GM11168 (cell line): ENCODE measurements around the gene MUC4.

ENCODE experiments used
- in situ Hi-C: fragments of 300-500 bp; cut with MboI; formaldehyde crosslinking; loops from one replicate; pipeline ENCODE4 v1.12.0; 2022; ENCODE audit warnings: low sequenced_read_pairs; ENCODE audit not compliant: unreplicated experiment

Gene MUC4

GRCh38 chr3:195722139-195722995 is 89.4 kb downstream of the MUC4 start:
- in situ Hi-C loops = loop anchor here (5.0 to 25.0 kb wide), 2 partner anchors 105 to 490 kb away; partner anchors contain the start of genes SLC51A and ZDHHC19

- in situ Hi-C loops = loop anchor here (5.0 to 25.0 kb wide), 2 partner anchors 104 to 491 kb away; partner anchors contain the start of genes SLC51A and ZDHHC19
These were observed 90.8 kb downstream of the MUC4 start, which contains the start of gene MUC20 for GRCh38 chr3:195720831-195721506. Gene MUC20 (plus strand): TSS chr3:195720978. CDS start chr3:195721008, 30 bp downstream.

GRCh38 chr3:195719514-195720254 is 92.0 kb downstream of the MUC4 start:
- in situ Hi-C loops = loop anchor here (5.0 to 25.0 kb wide), 2 partner anchors 102 to 493 kb away; partner anchors contain the start of genes SLC51A and ZDHHC19

GRCh38 chr3:195718477-195718984 is 93.2 kb downstream of the MUC4 start:
- in situ Hi-C loops = loop anchor here (25.0 kb wide), 1 partner anchor 494 kb away; the partner anchor contains the start of genes SLC51A and ZDHHC19

GRCh38 chr3:195717852-195718476 is 93.8 kb downstream of the MUC4 start:
- in situ Hi-C loops = loop anchor here (25.0 kb wide), 1 partner anchor 494 kb away; the partner anchor contains the start of genes SLC51A and ZDHHC19

- in situ Hi-C loops = loop anchor here (25.0 kb wide), 1 partner anchor 495 kb away; the partner anchor contains the start of genes SLC51A and ZDHHC19
These were observed 94.3 kb downstream of the MUC4 start for GRCh38 chr3:195717416-195717815.

GRCh38 chr3:195715583-195716266 is 96.0 kb downstream of the MUC4 start:
- in situ Hi-C loops = loop anchor here (25.0 kb wide), 1 partner anchor 497 kb away; the partner anchor contains the start of genes SLC51A and ZDHHC19

- in situ Hi-C loops = loop anchor here (25.0 kb wide), 1 partner anchor 497 kb away; the partner anchor contains the start of genes SLC51A and ZDHHC19
These were observed 96.6 kb downstream of the MUC4 start for GRCh38 chr3:195715134-195715533.

- in situ Hi-C loops = loop anchor here (25.0 kb wide), 1 partner anchor 498 kb away; the partner anchor contains the start of genes SLC51A and ZDHHC19
These were observed 97.2 kb downstream of the MUC4 start for GRCh38 chr3:195714380-195715011.

- in situ Hi-C loops = loop anchor here (25.0 kb wide), 1 partner anchor 499 kb away; the partner anchor contains the start of genes SLC51A and ZDHHC19
These were observed 98.6 kb downstream of the MUC4 start for GRCh38 chr3:195713150-195713549.

GRCh38 chr3:195712535-195712910 is 99.2 kb downstream of the MUC4 start:
- in situ Hi-C loops = loop anchor here (25.0 kb wide), 1 partner anchor 500 kb away; the partner anchor contains the start of genes SLC51A and ZDHHC19

- in situ Hi-C loops = loop anchor here (25.0 kb wide), 1 partner anchor 500 kb away; the partner anchor contains the start of genes SLC51A and ZDHHC19
These were observed 99.8 kb downstream of the MUC4 start for GRCh38 chr3:195711813-195712534.

GRCh38 chr3:195711091-195711812 is 100.5 kb downstream of the MUC4 start:
- in situ Hi-C loops = loop anchor here (25.0 kb wide), 1 partner anchor 501 kb away; the partner anchor contains the start of genes SLC51A and ZDHHC19

GRCh38 chr3:195710126-195710905 is 101.4 kb downstream of the MUC4 start:
- in situ Hi-C loops = loop anchor here (25.0 kb wide), 1 partner anchor 502 kb away; the partner anchor contains the start of genes SLC51A and ZDHHC19

GRCh38 chr3:195709676-195710085 is 102.0 kb downstream of the MUC4 start:
- in situ Hi-C loops = loop anchor here (25.0 kb wide), 1 partner anchor 503 kb away; the partner anchor contains the start of genes SLC51A and ZDHHC19
